HUES48 (cell line): ENCODE measurements around the gene KLF7.

ENCODE experiments used
- H3K27ac ChIP-seq: one replicate; pipeline ENCODE4 v1.7.0; 2013; ENCODE audit warnings: low read depth, low read length, inconsistent platforms
- H3K27me3 ChIP-seq: 2 replicates; pipeline ENCODE4 v1.6.1; 2013; ENCODE audit warnings: mild to moderate bottlenecking, low read length; ENCODE audit not compliant: control insufficient read depth, insufficient read depth
- H3K36me3 ChIP-seq: 2 replicates; pipeline ENCODE4 v1.6.1; 2013; ENCODE audit warnings: low read length; ENCODE audit not compliant: control insufficient read depth, insufficient read depth
- H3K4me1 ChIP-seq: 2 replicates; pipeline ENCODE4 v1.6.1; 2013; ENCODE audit warnings: mild to moderate bottlenecking, low read length; ENCODE audit not compliant: control insufficient read depth, insufficient read depth
- H3K4me3 ChIP-seq: 2 replicates; pipeline ENCODE4 v1.5.1; 2013; ENCODE audit warnings: mild to moderate bottlenecking, low read depth, low read length
- H3K9ac ChIP-seq: 2 replicates; pipeline ENCODE4 v1.6.1; 2013; ENCODE audit warnings: mild to moderate bottlenecking, low read depth, low read length, moderate library complexity
- H3K9me3 ChIP-seq: 2 replicates; pipeline ENCODE4 v1.6.1; 2013; ENCODE audit warnings: low read length; ENCODE audit not compliant: control insufficient read depth, insufficient read depth

Gene KLF7

DNA sequence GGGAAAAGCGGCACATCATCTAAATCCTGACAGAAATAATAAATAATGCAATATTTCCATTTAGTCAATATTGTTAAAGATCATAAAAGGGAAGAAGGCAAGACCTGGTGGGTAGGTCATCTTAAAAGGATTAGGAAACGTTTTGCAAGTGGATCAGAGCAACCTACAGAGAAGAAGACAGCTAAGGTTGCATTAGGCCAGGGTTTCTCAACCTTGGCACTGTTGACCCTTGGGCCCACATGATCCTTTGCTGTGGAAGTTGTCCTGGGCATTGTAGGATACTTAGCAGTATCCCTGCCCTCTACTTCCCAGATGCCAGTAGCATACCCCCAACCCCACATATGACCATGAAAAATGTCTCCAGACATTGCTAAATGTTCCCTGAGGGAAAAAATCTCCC lies 55.0 kb downstream of the KLF7 start:
- peaks cover 5% of the 10 kb centered on the region for H3K4me1 ChIP-seq
- H3K4me3 ChIP-seq = no peak overlapping the region
- H3K9me3 ChIP-seq = no peaks in the 10 kb centered on the region
- no peaks in the 10 kb centered on the region for H3K27me3 ChIP-seq
- H3K36me3 ChIP-seq = peaks cover 20% of the 10 kb centered on the region
- no peak overlapping the region for H3K27ac ChIP-seq
- no peak overlapping the region for H3K9ac ChIP-seq

DNA sequence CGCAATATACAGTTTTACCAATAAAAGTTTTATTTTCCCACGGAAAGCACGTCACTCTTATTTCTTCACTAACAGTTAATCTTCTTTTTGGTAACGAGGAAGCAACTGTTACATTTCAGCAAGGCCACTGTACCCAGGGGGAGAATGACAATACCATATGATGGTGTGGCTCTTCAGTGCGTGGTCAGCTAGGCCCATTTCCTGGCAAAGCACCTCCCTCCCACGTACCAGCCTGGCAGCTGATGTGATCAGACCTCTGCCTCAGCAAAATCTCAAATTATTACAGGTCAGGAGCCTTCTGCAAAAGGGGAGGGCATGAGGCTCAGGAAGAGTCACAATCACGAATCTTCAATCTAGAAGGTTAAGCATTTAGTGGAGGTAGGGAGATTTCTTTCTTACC lies 55.4 kb downstream of the KLF7 start:
- Histone ChIP-seq H3K36me3 (peaks cover 23% of the 10 kb centered on the region), H3K9me3 (no peaks in the 10 kb centered on the region), H3K27ac (no peak overlapping the region), H3K4me1 (peaks cover 4% of the 10 kb centered on the region), H3K4me3 (no peak overlapping the region), H3K9ac (no peak overlapping the region), H3K27me3 (no peaks in the 10 kb centered on the region)

GRCh38 chr2:207109768-207110167 lies 56.0 kb downstream of the KLF7 start:
- H3K27me3 ChIP-seq = no peaks in the 10 kb centered on the region
- H3K9ac ChIP-seq = no peak overlapping the region
- H3K4me3 ChIP-seq = no peak overlapping the region
- peaks cover 27% of the 10 kb centered on the region for H3K36me3 ChIP-seq
- no peak overlapping the region for H3K27ac ChIP-seq
- H3K9me3 ChIP-seq = no peaks in the 10 kb centered on the region
- H3K4me1 ChIP-seq = peaks cover 4% of the 10 kb centered on the region

- Histone ChIP-seq H3K9me3 (no peaks in the 10 kb centered on the region), H3K4me3 (no peak overlapping the region), H3K4me1 (peaks cover 4% of the 10 kb centered on the region), H3K36me3 (peaks cover 27% of the 10 kb centered on the region), H3K9ac (no peak overlapping the region), H3K27ac (no peak overlapping the region), H3K27me3 (no peaks in the 10 kb centered on the region)
Observed at GRCh38 chr2:207108440-207108839, 57.3 kb downstream of the KLF7 start.

- no peaks in the 10 kb centered on the region for H3K9me3 ChIP-seq
- no peak overlapping the region for H3K4me3 ChIP-seq
- H3K4me1 ChIP-seq = peaks cover 4% of the 10 kb centered on the region
- H3K36me3 ChIP-seq = peaks cover 27% of the 10 kb centered on the region
- no peak overlapping the region for H3K27ac ChIP-seq
- no peak overlapping the region for H3K9ac ChIP-seq
- no peaks in the 10 kb centered on the region for H3K27me3 ChIP-seq
Observed at GRCh38 chr2:207107551-207107950, 58.2 kb downstream of the KLF7 start.

GRCh38 chr2:207107131-207107530 lies 58.6 kb downstream of the KLF7 start:
- Histone ChIP-seq H3K9me3 (no peaks in the 10 kb centered on the region), H3K36me3 (peaks cover 25% of the 10 kb centered on the region), H3K4me3 (no peak overlapping the region), H3K4me1 (peaks cover under 1% of the 10 kb centered on the region; the same call in 1 of the 2 replicates), H3K27me3 (no peaks in the 10 kb centered on the region), H3K9ac (no peak overlapping the region), H3K27ac (no peak overlapping the region)

DNA sequence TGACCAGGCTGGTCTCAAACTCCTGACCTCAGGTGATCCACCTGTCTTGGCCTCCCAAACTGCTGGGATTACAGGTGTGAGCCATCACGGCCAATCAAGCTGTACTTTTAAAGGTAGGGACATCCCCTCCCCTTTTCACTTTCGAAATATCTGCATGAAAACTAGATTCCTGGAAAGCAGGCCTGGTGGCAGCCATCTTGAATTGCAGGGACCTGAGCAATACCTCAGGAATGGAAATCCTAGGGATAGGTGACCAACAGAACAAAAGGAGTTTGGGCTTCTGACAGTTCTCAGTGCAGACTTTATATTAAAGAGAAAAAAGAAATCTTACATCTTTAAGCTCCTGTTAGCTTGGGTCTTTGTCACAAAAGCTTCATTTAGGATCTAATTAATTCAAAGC lies 62.6 kb downstream of the KLF7 start:
- H3K4me1 ChIP-seq = no peaks in the 10 kb centered on the region; the same call in 1 of the 2 replicates
- H3K27ac ChIP-seq = no peak overlapping the region
- no peak overlapping the region for H3K9ac ChIP-seq
- H3K36me3 ChIP-seq = peaks cover 27% of the 10 kb centered on the region
- no peak overlapping the region for H3K4me3 ChIP-seq
- H3K27me3 ChIP-seq = no peaks in the 10 kb centered on the region
- no peaks in the 10 kb centered on the region for H3K9me3 ChIP-seq

DNA sequence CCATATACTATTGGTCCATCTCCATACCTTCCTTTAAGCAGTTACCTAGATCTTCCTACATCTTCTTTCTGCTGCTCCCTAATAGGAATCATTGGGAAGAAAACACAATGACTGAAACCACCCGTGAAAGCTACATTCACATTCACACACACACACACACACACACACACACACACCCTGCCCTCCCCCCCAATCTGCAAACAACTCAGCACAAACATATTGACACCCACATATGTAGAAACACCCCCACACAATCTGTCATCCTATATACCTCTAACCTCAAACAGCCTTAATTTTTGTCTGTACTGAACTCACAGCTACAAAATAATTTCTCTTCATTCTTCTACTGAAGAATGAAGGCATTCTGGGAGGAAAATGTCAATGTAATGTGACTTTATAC lies 63.8 kb downstream of the KLF7 start:
- H3K27me3 ChIP-seq = no peaks in the 10 kb centered on the region
- peaks cover 26% of the 10 kb centered on the region for H3K36me3 ChIP-seq
- peaks cover 6% of the 10 kb centered on the region for H3K4me1 ChIP-seq
- H3K9ac ChIP-seq = no peak overlapping the region
- H3K9me3 ChIP-seq = no peaks in the 10 kb centered on the region
- no peak overlapping the region for H3K4me3 ChIP-seq
- no peak overlapping the region for H3K27ac ChIP-seq

GRCh38 chr2:207097278-207097677 lies 68.5 kb downstream of the KLF7 start:
- H3K9ac ChIP-seq = no peak overlapping the region
- peaks cover 7% of the 10 kb centered on the region; the same call in 1 of the 2 replicates for H3K36me3 ChIP-seq
- no peaks in the 10 kb centered on the region for H3K9me3 ChIP-seq

DNA sequence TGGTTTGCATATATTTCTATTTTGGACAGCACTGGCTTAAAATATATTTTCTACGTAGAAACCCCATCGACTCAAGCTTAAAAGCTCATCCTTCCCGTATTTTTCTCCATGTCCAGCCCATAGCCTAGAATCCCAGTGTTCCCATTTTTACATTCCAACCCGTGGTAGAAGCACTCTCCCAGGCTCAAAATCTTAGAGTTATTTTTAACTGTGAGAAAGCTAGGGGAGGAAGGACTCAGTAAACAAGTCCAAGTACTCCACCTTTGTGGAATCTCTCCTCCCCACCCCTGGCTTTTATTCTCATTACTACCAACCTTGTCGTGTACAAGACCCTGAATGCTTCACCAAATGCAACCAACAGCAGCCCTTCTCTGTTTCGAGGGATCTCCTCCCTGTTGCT lies 69.8 kb downstream of the KLF7 start:
- Histone ChIP-seq H3K27ac (no peak overlapping the region), H3K27me3 (no peaks in the 10 kb centered on the region), H3K9me3 (no peaks in the 10 kb centered on the region), H3K36me3 (peaks cover 2% of the 10 kb centered on the region; the same call in 1 of the 2 replicates), H3K4me3 (no peak overlapping the region), H3K9ac (no peak overlapping the region), H3K4me1 (peaks cover 55% of the 10 kb centered on the region)

More at GRCh38 chr2:207097278-207097677, 68.5 kb downstream of the KLF7 start:
- no peak overlapping the region for H3K4me3 ChIP-seq
- no peak overlapping the region for H3K27ac ChIP-seq
- H3K4me1 ChIP-seq = peaks cover 43% of the 10 kb centered on the region
- no peaks in the 10 kb centered on the region for H3K27me3 ChIP-seq

GRCh38 chr2:207093234-207093633 lies 72.5 kb downstream of the KLF7 start:
- Histone ChIP-seq H3K27me3 (no peaks in the 10 kb centered on the region), H3K36me3 (0 out of 2 replicates have a peak, but pooled peaks cover 2% of the 10 kb centered on the region), H3K9me3 (no peaks in the 10 kb centered on the region), H3K4me3 (peak overlapping the region; percentile 26; the same call in 1 of the 2 replicates), H3K9ac (peak overlapping the region; percentile 28; the same call in 1 of the 2 replicates), H3K27ac (peak overlapping the region; percentile 79), H3K4me1 (peaks cover 77% of the 10 kb centered on the region)
